HG03442 (cell line): Measurements from ENCODE around the gene GPR17.

Experiments used
- ATAC-seq: cut with Tn5 transposase; IDR thresholded peaks from one replicate; pipeline ENCODE4 v1.9.1; 2021; ENCODE audit warnings: mild to moderate bottlenecking, moderate library complexity; ENCODE audit not compliant: unreplicated experiment

GPR17 gene

DNA sequence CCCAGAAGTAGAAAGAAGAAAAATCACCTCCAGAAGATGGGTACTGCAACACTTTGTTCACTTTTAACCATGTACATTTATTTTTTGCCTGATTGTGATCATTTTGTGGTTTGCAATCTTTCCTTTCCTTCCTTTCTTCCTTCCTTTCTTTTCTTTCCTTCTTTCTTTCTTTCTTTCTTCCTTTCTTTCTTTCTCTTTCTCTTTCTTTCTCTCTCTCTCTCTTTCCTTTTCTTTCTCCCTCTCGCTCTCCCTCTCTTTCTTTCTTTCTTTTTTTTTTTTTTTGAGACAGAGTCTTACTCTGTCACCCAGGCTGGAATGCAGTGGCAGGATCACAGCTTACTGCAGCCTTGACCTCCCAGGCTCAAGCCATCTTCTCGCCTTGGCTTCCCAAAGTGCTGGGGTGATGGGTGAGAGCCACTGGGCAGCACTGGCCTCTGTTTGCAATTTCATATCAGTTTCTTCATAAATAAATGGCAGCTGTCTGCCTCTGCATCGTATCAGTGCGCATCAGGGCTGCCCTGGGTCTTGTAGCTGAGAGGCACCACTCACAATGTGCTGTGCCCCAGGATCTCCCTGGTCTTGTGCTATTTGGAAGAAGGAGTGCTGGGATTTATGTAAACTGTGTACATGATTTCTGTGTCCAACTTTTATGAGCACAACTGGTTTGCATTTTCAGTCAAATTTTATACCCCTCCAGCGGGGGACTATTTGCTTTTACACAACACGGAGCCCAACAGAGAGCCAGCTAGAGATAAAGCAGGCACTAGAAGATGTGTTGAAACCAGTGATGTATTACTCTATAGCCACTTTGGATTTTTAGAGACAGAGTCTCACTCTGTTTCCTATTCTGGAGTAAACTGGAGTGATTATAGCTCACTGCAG is 36.3 kb downstream of the GPR17 start:
- ATAC-seq = no peak

DNA sequence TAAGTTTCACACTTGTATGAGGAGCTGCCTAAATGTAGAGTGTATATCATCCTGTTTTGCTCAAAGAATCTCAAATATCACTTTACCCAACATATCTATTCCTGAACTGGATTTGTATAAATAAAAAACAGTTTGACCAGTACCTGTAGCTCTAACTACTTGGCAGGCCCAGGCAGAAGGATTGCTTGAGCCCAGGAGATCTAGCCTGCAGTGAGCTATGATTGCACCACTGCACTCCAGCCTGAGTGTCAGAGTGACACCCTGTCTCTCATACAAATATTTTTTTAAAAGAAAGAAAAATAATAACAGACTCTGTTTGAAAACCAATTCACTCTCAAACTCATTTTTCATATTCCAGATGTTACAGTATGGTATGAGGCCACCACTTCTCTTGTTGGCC is 37.1 kb downstream of the GPR17 start:
- no peak for ATAC-seq

DNA sequence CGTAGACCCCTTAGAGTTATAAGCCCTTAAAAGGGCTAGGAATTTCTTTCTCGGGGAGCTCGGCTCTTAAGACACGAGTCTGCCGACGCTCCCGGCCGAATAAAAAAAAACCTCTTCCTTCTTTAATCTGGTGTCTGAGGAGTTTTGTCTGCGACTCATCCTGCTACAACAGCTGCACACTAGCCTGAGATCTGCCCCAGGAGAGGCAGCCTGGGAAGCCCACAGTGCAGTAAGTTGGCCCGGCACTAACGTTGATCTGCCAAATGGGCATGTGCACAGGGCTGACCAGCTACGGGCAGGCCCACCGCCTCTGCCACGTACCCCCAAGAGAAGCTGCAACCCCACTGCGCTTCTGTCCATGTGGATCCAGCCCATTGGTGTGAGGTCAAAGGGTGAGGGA is 37.8 kb downstream of the GPR17 start:
- ATAC-seq = no peak

DNA sequence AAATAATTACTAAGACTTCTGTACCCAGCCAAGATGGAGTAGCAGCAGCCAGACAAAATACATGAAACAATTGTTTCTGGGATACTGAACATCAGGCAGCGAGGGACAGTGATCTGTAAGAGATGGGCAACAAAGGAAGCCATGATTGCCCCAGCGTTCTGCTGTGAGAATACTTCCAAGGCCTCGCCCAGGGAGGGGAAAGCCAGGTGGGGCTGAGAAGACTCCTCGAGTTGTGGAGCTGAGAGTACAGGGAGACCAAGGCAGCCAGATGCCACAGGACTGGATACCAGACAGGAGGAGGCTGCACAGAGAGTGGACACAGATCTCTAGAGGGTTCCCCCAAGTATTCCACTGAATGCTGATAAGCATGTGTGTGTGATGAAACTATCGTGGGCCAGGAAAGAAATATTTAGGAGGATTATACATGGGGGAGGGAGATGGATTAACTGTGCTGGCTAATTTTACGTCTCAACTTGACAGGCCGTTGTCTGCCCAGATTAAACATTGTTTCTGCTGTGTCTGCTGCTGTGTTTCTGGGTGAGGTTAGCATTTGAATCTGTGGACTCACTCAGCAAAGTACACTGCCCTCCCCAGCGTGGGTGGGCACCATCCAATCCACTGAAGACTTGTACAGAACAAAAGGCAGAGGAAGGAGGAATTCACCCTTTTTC is 39.6 kb downstream of the GPR17 start:
- no peak for ATAC-seq

DNA sequence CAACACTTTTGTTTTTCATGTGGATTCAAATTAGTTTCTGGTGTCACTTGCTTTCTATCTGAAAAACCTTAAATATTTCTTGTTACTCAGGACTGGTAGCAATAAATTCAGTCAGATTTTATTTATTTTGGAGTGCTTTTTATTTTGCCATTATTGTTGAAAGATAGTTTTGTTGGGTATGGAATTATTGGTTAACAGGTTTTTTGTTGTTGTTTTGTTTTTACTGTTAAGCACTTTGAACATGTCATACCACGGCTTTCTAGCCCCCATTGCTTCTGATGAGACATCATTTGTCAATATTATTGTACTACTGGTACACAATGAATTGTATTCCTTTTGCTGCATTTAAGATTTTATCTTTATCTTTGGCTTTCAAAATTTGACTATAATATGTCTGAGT is 42.5 kb downstream of the GPR17 start:
- no peak for ATAC-seq

DNA sequence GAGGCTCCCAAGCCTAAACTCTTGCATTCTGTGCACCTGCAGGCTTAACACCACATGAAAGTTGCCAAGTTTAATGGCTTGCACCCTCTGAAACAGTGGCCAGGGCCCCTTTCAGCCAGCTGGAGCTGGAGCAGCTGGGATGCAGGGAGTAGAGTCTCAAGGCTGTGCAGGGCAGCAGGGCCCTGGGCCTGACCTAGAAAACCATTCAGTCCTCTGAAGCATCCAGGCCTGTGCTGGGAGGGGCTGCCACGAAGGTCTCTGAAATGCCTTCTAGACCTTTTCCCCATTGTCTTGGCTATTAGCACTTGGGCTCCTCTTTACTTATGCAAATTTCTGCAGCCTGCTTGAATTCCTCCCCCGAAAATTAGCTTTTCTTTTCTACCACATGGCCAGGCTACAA is 44.7 kb downstream of the GPR17 start:
- ATAC-seq = no peak

DNA sequence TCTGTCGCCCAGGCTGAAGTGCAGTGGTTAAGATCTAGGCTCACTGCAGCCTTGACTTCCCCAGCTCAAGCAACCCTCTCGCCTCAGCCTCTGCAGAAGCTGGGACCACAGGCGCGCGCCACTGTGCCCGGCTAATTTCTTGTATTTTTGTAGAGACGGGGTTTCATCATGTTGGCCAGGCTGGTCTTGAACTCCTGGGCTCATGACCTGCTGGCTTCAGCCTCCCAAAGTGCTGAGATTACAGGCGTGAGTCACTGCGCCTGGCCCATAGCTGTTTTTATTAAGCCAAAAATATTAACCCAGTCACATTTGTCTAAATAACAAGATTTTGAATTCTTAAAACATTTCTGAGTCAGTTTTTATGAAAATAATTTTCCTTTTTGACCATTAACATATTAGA is 49.0 kb downstream of the GPR17 start:
- ATAC-seq = no peak

DNA sequence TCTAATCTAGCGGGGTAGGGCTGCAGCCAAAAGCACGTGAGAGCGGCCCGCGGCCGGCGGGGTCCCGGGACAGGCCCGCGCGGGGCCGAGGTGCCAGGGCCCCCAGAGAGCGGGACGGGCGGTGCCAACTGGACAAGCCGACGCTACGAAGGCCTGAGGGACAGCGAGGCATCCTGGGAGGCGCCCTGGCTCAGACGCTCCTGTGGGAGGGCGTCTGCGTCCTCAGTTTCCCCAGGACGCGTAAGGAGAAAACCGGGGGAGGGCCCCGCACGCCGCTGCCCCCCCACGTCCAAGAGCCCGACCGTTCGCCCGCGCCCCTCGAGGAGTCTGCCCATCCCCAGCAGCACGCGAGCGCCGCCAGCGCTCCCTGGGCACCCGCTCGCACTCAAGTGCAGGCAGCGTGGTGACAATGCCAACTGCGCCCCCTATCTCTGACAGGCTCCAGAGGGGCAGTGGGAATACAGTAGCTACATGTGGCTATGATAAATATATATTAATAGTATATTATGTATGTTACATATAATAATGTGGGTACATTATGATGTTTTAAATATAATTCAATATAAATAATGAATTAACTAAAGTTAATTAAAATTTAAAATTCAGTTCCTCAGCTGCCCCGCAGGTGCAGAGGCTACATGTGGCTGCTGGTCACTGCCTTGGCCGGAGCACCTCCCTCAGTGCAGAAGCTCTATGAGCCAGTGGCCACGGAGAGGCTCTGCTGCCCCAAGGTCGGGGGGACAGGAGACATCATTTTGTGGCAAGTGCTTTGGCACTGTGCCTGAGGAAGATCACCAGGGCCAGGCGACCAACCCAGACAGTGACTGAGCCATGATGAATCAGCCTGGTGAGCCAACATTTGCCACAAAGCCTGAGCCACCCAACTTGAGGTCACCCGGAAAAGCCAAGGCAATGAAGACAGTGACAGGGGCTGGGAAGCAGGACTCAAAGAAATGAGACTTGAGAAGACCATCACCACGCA is 49.8 kb downstream of the GPR17 start:
- no peak for ATAC-seq

DNA sequence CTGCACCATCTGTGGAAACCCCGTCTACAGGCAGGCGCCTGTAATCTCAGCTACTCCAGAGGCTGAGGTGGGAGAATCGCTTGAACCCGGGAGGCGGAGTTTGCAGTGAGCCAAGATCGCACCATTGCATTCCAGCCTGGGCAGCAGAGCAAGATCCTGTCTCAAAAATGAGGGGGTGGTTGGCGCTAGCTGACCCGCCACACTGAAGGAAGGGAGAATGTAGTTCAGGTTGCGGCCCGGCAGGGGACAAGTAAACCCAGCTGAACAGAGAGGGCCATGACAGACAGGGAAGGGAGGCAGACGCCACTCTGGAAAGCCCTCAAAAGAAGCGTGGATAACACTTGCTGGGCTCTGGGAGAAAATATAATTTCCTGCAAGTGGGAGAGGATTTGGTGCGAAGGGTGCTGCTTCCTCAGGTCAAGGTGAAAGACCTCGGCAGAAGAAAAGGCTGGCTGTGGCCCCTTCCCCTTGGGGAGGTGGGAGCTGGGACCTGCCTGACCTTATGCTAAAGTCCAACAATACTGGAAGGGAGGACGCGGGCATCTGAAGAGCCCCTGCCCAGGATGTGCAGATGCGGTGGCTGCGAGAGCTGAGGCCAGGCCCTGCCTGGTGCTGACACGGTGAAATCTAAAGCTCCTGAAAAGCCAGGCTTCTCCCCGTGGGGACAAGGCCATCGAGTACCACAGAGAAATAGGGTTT is 51.7 kb downstream of the GPR17 start:
- no peak for ATAC-seq

DNA sequence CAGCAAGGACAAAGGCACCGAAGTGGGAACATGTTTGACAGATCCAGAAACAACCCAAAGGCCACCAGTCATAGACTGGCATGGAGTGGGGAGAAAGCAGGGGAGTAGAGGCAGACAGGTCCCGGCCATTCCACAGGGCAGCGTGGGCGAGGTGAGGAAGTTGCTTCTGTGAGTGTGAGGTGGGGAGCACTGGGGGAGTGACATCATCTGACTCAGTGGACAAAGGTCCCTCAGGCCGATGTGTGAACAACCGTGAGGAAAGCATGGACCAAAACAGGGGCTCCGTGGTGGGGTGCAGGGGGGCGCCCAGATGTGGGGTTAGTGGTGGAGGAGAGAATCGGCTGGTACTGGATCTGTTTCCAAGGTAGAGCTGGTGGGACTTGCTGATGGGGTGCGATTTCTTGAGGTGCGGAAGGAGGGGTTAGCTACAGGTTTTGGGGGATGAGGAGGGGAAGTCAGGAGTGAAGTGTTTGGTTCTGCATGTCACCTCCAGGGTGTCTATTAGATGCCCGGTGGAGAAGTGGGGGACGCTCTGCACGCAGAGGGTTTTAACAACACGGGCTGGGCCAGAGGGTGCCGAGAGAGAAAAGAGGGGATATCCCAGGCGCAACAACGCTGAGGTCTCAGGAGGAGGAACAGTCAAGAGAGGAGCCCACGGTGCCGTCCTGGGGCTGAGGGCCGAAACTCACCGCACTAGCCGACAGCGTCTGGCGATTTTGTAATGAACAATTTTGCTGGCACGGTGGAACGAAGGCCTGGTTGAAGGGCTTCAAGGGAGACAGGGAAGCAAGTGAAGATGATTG is 52.8 kb downstream of the GPR17 start:
- ATAC-seq = no peak

DNA sequence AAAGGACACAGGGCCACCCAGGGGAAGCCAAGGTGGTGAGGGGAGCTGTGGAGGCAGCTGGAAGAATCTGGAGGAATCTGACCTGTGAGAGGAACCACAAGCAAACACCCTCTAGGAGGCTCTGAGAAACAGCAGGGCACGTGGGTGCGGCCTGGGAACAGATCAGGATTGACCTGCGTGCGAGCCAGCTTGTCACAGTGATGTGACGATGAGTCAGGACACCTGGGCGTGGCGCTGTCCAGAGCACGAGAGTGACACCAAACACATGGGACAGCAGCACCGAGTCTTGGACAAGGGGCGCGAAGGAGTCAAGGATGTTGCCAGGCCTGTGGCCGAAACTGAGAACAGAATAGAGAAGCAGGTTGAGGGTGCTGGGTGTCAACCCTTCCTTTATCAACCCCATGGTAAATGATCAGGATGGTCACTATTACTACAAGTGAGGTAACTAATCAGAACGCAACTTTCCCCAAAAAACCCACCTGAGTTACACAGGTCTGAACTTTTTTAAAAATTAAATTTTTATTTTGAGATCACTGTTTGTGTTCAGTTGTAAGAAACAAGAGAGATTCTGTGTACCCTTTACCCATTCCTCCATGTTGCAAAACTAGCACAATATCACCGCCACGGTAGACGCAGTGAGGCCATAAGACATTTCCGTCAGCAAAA is 54.7 kb downstream of the GPR17 start:
- peak; percentile 57 for ATAC-seq

DNA sequence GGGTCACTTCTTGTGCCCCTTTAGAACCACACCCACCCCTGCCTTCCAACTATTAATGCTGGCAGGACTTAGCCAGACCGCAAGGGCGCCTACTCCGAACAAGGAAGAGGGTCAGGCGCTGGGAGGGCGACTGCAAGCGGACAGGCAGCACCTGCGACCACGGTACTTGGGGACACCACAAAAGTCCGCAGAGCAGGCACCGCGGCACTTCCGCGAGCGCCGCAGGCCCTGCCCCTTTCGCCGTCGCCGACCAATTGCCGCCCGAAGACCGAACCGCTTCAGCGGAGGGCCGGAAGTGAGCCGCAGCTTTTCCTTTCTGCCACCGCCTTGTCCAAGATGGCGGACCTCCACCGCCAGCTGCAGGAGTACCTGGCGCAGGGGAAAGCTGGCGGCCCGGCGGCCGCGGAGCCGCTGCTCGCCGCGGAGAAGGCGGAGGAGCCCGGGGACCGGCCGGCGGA is 55.3 kb downstream of the GPR17 start, which contains the start of gene SFT2D3:
Gene SFT2D3, plus strand, starts transcription at position 305 of the 458 bp plus-strand sequence. Its CDS starts 32 bp downstream, at position 337.
- peak; percentile 66 for ATAC-seq

DNA sequence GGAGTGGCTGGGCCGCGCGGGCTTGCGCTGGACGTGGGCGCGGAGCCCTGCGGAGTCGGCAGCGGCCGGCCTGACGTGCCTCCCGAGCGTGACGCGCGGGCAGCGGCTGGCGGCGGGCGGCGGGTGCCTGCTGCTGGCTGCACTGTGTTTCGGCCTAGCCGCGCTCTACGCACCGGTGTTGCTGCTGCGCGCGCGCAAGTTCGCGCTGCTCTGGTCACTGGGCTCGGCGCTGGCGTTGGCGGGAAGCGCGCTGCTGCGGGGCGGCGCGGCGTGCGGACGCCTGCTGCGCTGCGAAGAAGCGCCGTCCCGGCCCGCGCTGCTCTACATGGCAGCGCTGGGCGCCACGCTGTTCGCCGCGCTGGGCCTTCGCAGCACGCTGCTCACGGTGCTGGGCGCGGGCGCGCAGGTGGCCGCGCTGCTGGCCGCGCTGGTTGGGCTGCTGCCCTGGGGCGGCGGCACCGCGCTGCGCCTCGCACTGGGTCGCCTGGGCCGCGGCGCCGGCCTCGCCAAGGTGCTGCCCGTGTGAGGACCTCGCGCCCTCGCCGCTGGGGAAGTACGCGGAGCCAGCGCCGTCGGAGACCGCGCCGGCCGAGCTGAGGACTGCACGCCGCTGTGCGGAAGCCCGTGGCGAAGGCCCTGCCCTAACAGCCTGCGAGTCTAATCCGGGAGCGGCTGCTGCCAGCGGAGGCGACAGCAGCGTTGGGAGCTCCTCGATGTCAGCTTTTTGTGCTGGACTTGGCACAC is 55.9 kb downstream of the GPR17 start:
- peak; percentile 41 for ATAC-seq
